ENCODE results near the gene RSAD1.

RSAD1 gene

GRCh38 chr17:50507871-50508572 is 29.4 kb downstream of the RSAD1 start, which contains the start of gene MYCBPAP:
Gene MYCBPAP (plus strand): TSS chr17:50508439. CDS start chr17:50508675, 236 bp downstream.
- intact Hi-C loops (cut with DNase I) = no loop called here

DNA sequence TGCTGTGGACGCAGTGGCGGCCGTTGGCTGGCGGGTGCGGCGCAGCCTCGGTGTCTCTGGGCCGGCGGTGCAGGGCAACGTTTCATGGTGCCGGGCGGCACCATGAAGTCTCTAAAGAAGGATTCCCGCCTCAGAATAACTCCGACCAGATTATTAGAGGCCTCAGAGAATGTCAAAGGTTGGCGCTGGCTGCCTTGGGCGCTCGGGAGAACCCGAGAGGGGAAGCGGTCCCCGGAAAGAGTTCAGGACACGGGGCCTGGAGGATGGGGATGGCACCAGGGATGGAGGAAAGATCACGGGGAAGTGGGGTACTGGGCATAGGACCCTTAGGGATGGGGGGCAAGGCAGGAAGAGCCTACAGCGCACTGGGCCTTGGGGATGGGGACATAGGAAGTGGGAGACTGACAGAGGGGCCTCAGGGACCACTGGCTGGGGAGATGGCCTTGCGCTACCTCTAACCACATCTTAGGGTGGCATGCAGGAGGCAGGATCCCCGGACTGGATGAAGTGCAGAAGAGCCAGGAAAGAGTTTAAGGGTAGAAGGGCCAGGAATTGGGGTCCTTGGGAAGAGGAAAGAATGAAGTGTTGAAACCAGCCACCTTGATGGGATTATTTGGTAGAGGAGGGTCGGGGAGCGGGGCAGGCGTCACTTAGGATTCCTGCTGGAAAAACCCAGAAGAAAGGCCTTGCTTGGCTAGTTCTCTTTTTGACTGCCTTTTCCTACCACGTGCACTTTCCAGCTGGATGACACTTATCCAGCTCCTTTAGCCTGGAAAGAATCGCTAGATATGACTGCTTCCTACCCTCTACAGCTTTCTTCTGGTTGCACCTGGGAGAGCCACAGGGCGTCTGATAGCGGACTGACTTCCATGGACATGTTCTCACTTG is 30.2 kb downstream of the RSAD1 start:
- peak in 3 of 42 donors; percentile 3 to 38 (median 13) for DNase-seq
- intact Hi-C loops (cut with DNase I) = no loop called here

More at GRCh38 chr17:50507871-50508572, 29.4 kb downstream of the RSAD1 start, which contains the start of gene MYCBPAP:
- peak; percentile 61 to 92 (median 84) for DNase-seq

GRCh38 chr17:50511058-50511457 is 32.4 kb downstream of the RSAD1 start:
- intact Hi-C loops (cut with DNase I) = no loop called here
- DNase-seq = no peak

GRCh38 chr17:50513495-50513894 is 34.8 kb downstream of the RSAD1 start:
- DNase-seq = no peak
- intact Hi-C loops (cut with DNase I) = no loop called here

DNA sequence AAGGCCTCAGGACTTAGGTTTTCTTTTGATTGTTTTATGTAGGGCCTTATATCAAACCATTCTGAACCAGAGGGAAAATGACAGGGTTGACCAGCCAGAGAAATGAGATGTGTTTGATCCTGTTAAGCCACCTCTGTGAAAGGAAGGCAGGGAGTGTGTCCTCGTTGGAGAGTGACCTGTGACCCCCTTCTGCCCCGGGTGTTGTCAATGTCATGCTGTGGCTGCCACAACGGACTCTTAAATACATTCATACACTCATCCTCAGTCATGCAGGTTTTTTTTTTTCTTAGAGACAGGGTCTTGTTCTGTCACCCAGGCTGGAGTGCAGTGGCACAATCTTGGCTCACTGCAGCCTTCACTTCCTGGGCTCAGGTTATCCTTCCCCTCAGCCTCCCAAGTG is 35.7 kb downstream of the RSAD1 start:
- no peak for DNase-seq
- intact Hi-C loops (cut with DNase I) = no loop called here

DNA sequence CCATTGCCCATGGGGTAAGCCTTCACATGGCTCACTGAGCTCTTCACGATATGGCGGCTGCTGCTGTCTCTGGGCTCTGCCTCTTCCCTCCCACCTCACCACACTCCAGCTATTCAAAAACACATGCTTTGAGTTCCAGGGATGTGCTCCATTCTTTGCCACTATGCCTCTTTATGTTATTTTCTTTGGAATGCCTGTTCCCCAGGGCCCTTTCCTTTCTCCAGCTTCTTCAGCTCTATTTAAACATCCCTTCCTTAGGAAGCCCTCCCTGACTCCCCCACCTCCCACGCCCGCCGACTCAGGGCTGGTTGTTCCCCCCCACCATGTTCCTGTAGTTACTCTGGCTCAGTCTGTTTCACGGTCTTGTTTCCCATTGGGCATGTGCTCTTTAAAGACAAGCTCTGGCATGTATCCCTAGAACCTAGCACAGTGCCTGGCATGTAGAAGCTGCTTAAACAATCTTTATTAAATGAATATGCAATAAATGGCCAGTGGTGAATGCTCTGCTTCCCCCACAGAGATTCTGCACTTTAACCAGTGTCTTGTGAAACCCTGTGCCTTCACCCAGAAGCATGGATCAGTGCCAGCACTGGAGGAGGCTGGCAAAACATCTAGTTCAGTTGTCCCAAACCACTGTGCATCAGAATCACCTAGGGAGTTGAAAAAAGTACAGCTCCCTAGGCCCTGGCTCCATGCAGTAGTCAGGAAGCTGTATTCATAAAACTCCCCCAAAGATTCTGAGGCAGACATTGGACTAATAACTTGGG is 36.5 kb downstream of the RSAD1 start:
- intact Hi-C loops (cut with DNase I) = no loop called here
- no peak for DNase-seq

GRCh38 chr17:50517011-50517410 is 38.4 kb downstream of the RSAD1 start:
- no peak for DNase-seq
- intact Hi-C loops (cut with DNase I) = no loop called here

DNA sequence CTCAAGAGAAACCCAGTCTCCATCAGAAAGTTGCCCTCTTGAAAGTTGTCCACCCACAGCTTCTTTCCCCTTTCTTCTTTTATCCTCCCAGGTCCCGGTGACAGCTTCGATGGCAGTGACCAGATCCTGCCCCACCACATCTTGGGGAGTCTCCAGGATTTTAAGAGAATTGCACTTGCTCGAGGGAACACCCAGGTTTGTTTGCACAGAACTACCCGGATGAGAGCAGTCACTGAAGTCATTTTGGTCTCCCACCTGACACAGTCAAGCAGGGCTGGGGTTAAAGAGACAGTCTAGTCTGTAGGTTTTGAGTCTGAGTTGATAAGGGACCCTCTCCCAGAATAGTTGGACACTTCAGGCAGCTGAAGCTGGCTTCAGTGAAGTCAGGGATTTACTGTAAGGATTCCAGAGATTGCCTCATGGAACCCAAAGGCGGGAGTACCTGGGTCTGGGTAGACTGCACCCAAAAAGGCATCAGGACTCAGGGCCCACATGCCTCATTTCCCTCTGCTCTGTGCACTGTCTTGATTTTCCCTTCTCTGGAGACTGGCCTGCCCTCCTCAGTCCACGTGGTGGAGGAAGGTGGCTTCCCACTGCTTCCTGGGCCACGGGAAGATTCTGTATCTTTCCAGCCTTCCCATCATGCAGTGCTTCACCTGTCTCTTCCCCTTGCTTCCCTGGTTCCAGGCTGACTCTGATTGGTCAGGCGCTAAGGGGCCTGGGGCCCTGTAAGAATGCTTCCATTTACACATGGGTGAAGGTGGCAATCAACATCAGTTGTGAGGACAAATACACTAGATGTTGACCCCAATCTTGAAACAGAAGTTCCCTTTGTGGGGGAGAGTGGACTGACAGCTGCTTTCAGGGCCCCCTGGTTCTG is 39.1 kb downstream of the RSAD1 start:
- DNase-seq = no peak
- intact Hi-C loops (cut with DNase I) = no loop called here

DNA sequence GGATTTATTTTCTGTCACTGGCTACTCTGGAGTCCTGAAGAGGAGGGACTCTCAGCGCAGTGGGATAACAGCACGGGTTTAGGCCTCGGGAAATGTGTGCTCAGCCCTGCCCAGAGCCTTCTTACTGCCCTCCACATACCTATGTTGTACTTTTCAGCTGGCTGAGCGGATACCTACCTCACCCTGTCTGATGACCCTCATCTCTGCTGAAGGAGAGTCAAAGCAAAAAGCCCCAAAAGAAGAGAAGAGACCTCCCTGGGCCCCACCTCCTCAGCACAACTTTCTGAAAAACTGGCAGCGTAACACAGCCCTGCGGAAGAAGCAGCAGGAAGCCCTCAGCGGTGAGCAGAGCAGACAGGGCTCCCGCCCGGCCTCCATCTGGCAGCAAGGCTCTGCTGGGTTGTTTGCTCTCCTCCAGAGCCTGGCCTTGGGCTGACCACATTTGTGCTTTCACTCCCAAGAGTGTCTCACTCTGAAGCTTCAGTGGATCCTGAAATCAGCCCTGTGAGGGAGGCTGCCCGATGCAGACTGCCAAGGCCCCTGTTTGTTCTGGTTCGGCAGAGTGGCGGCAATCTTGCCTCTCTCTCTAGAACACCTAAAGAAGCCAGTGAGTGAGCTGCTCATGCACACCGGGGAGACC is 39.8 kb downstream of the RSAD1 start:
- no peak for DNase-seq
- intact Hi-C loops (cut with DNase I) = no loop called here

GRCh38 chr17:50519141-50519834 is 40.6 kb downstream of the RSAD1 start:
- intact Hi-C loops (cut with DNase I) = no loop called here
- DNase-seq = no peak

DNA sequence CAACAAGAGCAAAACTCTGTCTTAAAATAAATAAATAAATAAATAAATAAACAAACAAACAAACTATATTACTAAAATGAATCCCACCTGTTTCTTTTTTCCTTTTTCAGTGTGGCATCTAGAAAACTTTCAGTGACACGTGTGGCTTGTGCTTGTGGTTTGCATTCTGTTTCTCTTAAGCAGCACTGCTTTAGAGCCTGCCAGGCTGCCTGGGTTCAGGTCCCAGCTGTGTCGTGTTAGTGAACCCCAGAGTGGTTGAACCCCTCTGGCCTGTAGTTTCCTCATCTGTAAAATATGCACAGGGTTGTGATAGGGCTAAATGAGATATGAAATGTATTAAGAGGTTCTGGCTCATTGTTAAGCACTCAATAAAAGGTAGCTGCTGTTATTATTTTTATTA is 41.8 kb downstream of the RSAD1 start:
- no peak for DNase-seq
- intact Hi-C loops (cut with DNase I) = no loop called here

- intact Hi-C loops (cut with DNase I) = no loop called here
- no peak for DNase-seq
Measured at GRCh38 chr17:50521514-50521913, 42.9 kb downstream of the RSAD1 start.

GRCh38 chr17:50522766-50523165 is 44.1 kb downstream of the RSAD1 start:
- intact Hi-C loops (cut with DNase I) = no loop called here
- DNase-seq = no peak

DNA sequence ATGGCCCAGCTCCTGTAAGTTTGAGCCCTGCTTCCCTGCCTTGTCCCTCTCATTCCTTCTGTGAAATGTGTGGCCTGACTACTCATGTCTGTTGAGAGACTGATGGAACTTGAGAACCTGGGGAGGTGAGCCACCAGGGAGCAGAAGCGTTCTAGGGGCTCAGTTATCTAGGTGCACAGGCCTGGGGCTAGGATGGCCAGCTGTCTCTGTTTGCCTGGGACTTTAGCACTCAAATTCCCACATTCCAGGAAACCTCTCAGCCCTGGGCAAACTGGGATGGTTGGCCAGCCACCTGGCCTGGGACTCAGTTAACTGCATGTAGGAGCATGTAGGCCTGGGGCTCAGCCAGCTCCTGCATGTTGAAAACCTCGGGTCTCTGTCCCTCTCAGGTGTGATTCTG is 44.5 kb downstream of the RSAD1 start:
- no peak for DNase-seq
- intact Hi-C loops (cut with DNase I) = no loop called here

- no peak for DNase-seq
- intact Hi-C loops (cut with DNase I) = no loop called here
Measured at GRCh38 chr17:50524838-50525237, 46.2 kb downstream of the RSAD1 start.

DNA sequence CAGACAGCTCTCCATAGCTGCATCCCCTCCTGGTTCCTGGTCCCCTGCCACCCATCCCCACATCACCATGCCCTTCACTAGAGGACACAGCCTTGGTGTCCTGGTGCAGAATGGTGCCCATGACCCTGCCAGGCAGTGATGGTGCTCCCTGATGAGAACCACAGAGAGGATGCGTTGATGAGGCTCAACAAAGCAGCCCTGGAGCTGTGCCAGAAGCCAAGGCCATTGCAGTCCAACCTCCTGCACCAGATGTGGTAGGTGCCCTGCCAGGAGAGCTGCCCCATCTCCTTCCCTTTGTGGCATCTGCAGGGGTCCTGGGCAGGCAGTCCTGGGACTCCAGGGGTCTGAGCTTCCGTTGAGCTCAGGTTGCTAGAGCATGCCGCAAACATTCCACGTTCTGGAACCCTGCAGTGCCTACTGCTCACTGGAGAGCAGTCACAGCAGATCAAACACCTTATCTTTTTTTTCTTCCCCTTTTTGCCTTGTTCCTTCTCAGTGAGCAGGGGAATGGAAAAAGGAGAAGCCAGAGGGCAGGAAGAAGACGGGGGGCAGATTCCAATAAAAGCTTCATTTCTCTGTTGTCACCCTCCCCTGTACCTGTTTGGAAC is 48.6 kb downstream of the RSAD1 start:
- DNase-seq = no peak
- intact Hi-C loops (cut with DNase I) = no loop called here

GRCh38 chr17:50527949-50528474 is 49.4 kb downstream of the RSAD1 start:
- no peak for DNase-seq
- intact Hi-C loops (cut with DNase I) = no loop called here

Measured in head of caudate nucleus (tissue), 42 donors.